H9 (cell line): ENCODE data around the gene EXOC1L. TPM values are rescaled to one million over a fixed set of nuclear protein-coding genes. Genes with fewer than 3 reads are reported as not detected.

Experiments
- DNase-seq: peaks from one replicate; pipeline ENCODE4 v3.0.0-alpha.2; 2017
- H2AFZ ChIP-seq: one replicate; pipeline ENCODE4 v1.6.1; 2013; ENCODE audit warnings: mild to moderate bottlenecking, low read length, control low read depth, moderate library complexity
- H2AK5ac ChIP-seq: 2 replicates; pipeline ENCODE4 v1.6.1; 2013; ENCODE audit warnings: low read length, control low read depth, mixed read lengths; ENCODE audit not compliant: insufficient read length
- H2BK120ac ChIP-seq: one replicate; pipeline ENCODE4 v1.6.1; 2013; ENCODE audit warnings: low read depth, mild to moderate bottlenecking, low read length, control low read depth, inconsistent platforms; ENCODE audit not compliant: poor library complexity, severe bottlenecking
- H2BK12ac ChIP-seq: 2 replicates; pipeline ENCODE4 v1.6.1; 2013; ENCODE audit warnings: low read length, control low read depth, mixed read lengths, low read depth; ENCODE audit not compliant: insufficient read length
- H2BK15ac ChIP-seq: 2 replicates; pipeline ENCODE4 v1.6.1; 2013; ENCODE audit warnings: low read depth, low read length, control low read depth
- H2BK20ac ChIP-seq: one replicate; pipeline ENCODE4 v1.6.1; 2013; ENCODE audit warnings: low read depth, mild to moderate bottlenecking, low read length, control low read depth, inconsistent platforms; ENCODE audit not compliant: poor library complexity, severe bottlenecking
- H2BK5ac ChIP-seq: 2 replicates; pipeline ENCODE4 v1.6.1; 2013; ENCODE audit warnings: low read length, control low read depth, mixed read lengths; ENCODE audit not compliant: insufficient read length
- H3K14ac ChIP-seq: 2 replicates; pipeline ENCODE4 v1.6.1; 2013; ENCODE audit warnings: low read length, control low read depth; ENCODE audit not compliant: insufficient read depth
- H3K18ac ChIP-seq: 2 replicates; pipeline ENCODE4 v1.6.1; 2013; ENCODE audit warnings: low read depth, mild to moderate bottlenecking, mixed read lengths, low read length, control low read depth; ENCODE audit not compliant: insufficient read length
- H3K23ac ChIP-seq: 2 replicates; pipeline ENCODE4 v1.6.1; 2013; ENCODE audit warnings: low read length, control low read depth, mixed read lengths, low read depth; ENCODE audit not compliant: insufficient read length
- H3K23me2 ChIP-seq: 2 replicates; pipeline ENCODE4 v1.6.1; 2013; ENCODE audit warnings: low read depth, mild to moderate bottlenecking, mixed read lengths, low read length, control low read depth; ENCODE audit not compliant: insufficient read length, poor library complexity, severe bottlenecking
- H3K27ac ChIP-seq: 2 replicates; pipeline ENCODE4 v1.5.1; 2013; ENCODE audit warnings: low read length, control low read depth, mixed read lengths, low read depth; ENCODE audit not compliant: insufficient read length
- H3K27me3 ChIP-seq: 2 replicates; pipeline ENCODE4 v1.6.1; 2013; ENCODE audit warnings: low read length, control low read depth, inconsistent platforms; ENCODE audit not compliant: insufficient read depth
- H3K4ac ChIP-seq: 2 replicates; pipeline ENCODE4 v1.6.1; 2013; ENCODE audit warnings: low read depth, mild to moderate bottlenecking, control low read depth, inconsistent platforms, low read length, moderate library complexity
- H3K4me1 ChIP-seq: 2 replicates; pipeline ENCODE4 v1.6.1; 2013; ENCODE audit warnings: low read length, control low read depth, inconsistent platforms; ENCODE audit not compliant: insufficient read depth
- H3K4me2 ChIP-seq: 2 replicates; pipeline ENCODE4 v1.6.1; 2013; ENCODE audit warnings: low read length, control low read depth, mixed read lengths; ENCODE audit not compliant: insufficient read length, insufficient read depth
- H3K56ac ChIP-seq: 2 replicates; pipeline ENCODE4 v1.6.1; 2013; ENCODE audit warnings: low read depth, mild to moderate bottlenecking, mixed read lengths, low read length, control low read depth; ENCODE audit not compliant: insufficient read length
- H3K79me1 ChIP-seq: 2 replicates; pipeline ENCODE4 v1.6.1; 2013; ENCODE audit warnings: low read depth, mild to moderate bottlenecking, moderate library complexity, low read length, control low read depth, inconsistent platforms; ENCODE audit not compliant: insufficient read depth, poor library complexity, severe bottlenecking
- H3K79me2 ChIP-seq: 2 replicates; pipeline ENCODE4 v1.6.1; 2013; ENCODE audit warnings: low read length, control low read depth, inconsistent platforms; ENCODE audit not compliant: insufficient read depth
- H3K9ac ChIP-seq: 2 replicates; pipeline ENCODE4 v1.6.1; 2013; ENCODE audit warnings: low read length, control low read depth, mixed read lengths; ENCODE audit not compliant: insufficient read length; ENCODE audit errors: extremely low read depth
- H3K9me3 ChIP-seq: one replicate; pipeline ENCODE4 v1.6.1; 2013; ENCODE audit warnings: low read depth, low read length, inconsistent platforms; ENCODE audit not compliant: control insufficient read depth
- H3T11ph ChIP-seq: one replicate; pipeline ENCODE4 v1.6.1; 2013; ENCODE audit warnings: mild to moderate bottlenecking, low read length, control low read depth, inconsistent platforms
- H4K20me1 ChIP-seq: one replicate; pipeline ENCODE4 v1.6.1; 2013; ENCODE audit not compliant: control insufficient read depth, insufficient read length, insufficient read depth
- H4K5ac ChIP-seq: 2 replicates; pipeline ENCODE4 v1.6.1; 2013; ENCODE audit warnings: low read depth, mild to moderate bottlenecking, mixed read lengths, low read length, control low read depth; ENCODE audit not compliant: insufficient read length
- H4K8ac ChIP-seq: replicated peaks from 2 replicates; pipeline ENCODE4 v1.6.1; 2013; ENCODE audit warnings: low read length, control low read depth, mixed read lengths, low read depth; ENCODE audit not compliant: insufficient read length
- H4K91ac ChIP-seq: 2 replicates; pipeline ENCODE4 v1.6.1; 2013; ENCODE audit warnings: low read depth, mild to moderate bottlenecking, moderate library complexity, mixed read lengths, low read length, control low read depth; ENCODE audit not compliant: insufficient read length
- H3K27ac Mint-ChIP-seq, 3 experiments: 2 replicates in 2 of 3; 3 replicates in 1 of 3; pipeline ENCODE4 v1.8.0; 2020 to 2021; ENCODE audit warnings: mixed read lengths in 3 of 3, mild to moderate bottlenecking in 1 of 3, moderate library complexity in 1 of 3
- H3K27me3 Mint-ChIP-seq: 2 replicates; pipeline ENCODE4 v1.8.0; 2021; ENCODE audit warnings: low read depth, mild to moderate bottlenecking, moderate library complexity, mixed read lengths
- H3K36me3 Mint-ChIP-seq, 3 experiments: 2 replicates in 2 of 3; 3 replicates in 1 of 3; pipeline ENCODE4 v1.8.0; 2020 to 2021; ENCODE audit warnings: low read depth in 3 of 3, mixed read lengths in 3 of 3; ENCODE audit not compliant: insufficient read depth in 1 of 3
- H3K4me1 Mint-ChIP-seq, 2 experiments: 2 replicates each; pipeline ENCODE4 v1.8.0; 2020; ENCODE audit warnings: mixed read lengths in 2 of 2
- H3K4me3 Mint-ChIP-seq, 2 experiments: 2 replicates in 1 of 2; 3 replicates in 1 of 2; pipeline ENCODE4 v1.8.0; 2020 to 2021; ENCODE audit warnings: mild to moderate bottlenecking in 2 of 2, mixed read lengths in 2 of 2, moderate library complexity in 1 of 2
- H3K9me3 Mint-ChIP-seq, 2 experiments: 2 replicates in 1 of 2; 3 replicates in 1 of 2; pipeline ENCODE4 v1.8.0; 2020; ENCODE audit warnings: mild to moderate bottlenecking in 2 of 2, mixed read lengths in 2 of 2, moderate library complexity in 1 of 2
- WGBS: extraction: QIAGEN DNeasy Blood & Tissue Kit; methylation state at CpG from one replicate; pipeline ENCODE4 v1.1.7; 2013; ENCODE audit warnings: missing lambda C conversion rate, low lambda C conversion rate, mixed read lengths; ENCODE audit not compliant: insufficient read length; ENCODE audit errors: extremely low coverage; 5-methylcytosine and 5-hydroxymethylcytosine counted together
- total RNA-seq: library from RNA; stranded (reverse); gene quantifications from 2 replicates; pipeline ENCODE4 v1.2.1, GENCODE V29; 2021
- TF ChIP-seq, protein P1 (sequence below): fragments of 200-600 bp; sonication (generic); conservative IDR thresholded peaks from 3 replicates; pipeline ENCODE4 v1.8.0; 2021; ENCODE audit warnings: antibody characterized with exemption, mild to moderate bottlenecking

EXOC1L gene
- total RNA-seq, 1 experiment from 2014 or later = not detected

DNA sequence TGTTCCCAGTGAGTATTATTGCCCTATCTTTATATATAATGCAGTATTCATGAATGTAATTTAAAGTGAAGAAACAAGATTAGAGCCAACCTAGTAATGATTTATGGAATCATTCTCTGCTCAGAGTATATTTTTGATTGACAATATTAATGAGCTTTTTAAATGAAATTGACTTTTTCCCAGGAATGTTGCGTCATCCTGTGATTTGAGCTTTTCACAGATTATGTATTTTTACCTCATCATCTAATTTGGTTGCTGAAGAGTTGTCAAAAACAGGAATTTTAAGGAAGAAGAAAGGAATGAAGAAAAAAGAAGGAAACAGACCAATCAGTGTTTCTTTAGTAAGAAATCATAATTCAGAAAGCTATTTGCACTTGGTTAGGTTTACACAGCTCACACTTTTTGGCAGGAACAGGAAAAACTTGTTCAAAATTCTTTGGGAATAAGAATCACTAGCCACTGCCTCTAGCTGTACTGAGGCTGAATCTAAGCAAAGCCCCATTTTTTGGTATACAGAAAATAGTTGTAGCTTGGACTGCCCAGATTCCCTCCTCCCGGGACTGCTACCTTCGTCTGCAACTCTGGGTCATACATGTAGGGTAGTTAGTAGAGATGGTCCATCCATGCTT, 61.2 kb downstream of the EXOC1L start:
- H2AK5ac ChIP-seq = no peak overlapping the region
- H2BK120ac ChIP-seq = no peak overlapping the region
- Mint-ChIP-seq H3K4me1 (peaks cover 5 to 6% of the 10 kb centered on the region in 2 experiments; a peak in 3 of 4 replicates), H3K27ac (no peak overlapping the region), H3K9me3 (peaks cover 0 to 2% of the 10 kb centered on the region in 2 experiments; a peak in 3 of 5 replicates), H3K27me3 (no peaks in the 10 kb centered on the region; the same call in 1 of the 2 replicates), H3K36me3 (peaks cover 20 to 31% (median 27%) of the 10 kb centered on the region in 3 experiments), H3K4me3 (no peak overlapping the region)
- H3K23ac ChIP-seq = no peak overlapping the region
- no peaks in the 10 kb centered on the region for H4K20me1 ChIP-seq
- TF ChIP-seq, protein P1, sequence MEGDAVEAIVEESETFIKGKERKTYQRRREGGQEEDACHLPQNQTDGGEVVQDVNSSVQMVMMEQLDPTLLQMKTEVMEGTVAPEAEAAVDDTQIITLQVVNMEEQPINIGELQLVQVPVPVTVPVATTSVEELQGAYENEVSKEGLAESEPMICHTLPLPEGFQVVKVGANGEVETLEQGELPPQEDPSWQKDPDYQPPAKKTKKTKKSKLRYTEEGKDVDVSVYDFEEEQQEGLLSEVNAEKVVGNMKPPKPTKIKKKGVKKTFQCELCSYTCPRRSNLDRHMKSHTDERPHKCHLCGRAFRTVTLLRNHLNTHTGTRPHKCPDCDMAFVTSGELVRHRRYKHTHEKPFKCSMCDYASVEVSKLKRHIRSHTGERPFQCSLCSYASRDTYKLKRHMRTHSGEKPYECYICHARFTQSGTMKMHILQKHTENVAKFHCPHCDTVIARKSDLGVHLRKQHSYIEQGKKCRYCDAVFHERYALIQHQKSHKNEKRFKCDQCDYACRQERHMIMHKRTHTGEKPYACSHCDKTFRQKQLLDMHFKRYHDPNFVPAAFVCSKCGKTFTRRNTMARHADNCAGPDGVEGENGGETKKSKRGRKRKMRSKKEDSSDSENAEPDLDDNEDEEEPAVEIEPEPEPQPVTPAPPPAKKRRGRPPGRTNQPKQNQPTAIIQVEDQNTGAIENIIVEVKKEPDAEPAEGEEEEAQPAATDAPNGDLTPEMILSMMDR = no peak
- H3K56ac ChIP-seq = no peak overlapping the region
- H3K27ac ChIP-seq = no peak overlapping the region
- no peak overlapping the region for H3T11ph ChIP-seq
- H3K4me2 ChIP-seq = no peak overlapping the region
- H3K4ac ChIP-seq = no peak overlapping the region
- H2BK12ac ChIP-seq = no peak overlapping the region
- H2BK15ac ChIP-seq = no peak overlapping the region
- DNase-seq = no peak
- H4K5ac ChIP-seq = no peak overlapping the region
- no peak overlapping the region for H4K8ac ChIP-seq
- H2AFZ ChIP-seq = no peak overlapping the region
- no peak overlapping the region for H3K9ac ChIP-seq
- no peak overlapping the region for H4K91ac ChIP-seq
- no peaks in the 10 kb centered on the region for H3K79me1 ChIP-seq
- no peak overlapping the region for H2BK5ac ChIP-seq
- H3K9me3 ChIP-seq = no peaks in the 10 kb centered on the region
- no peak overlapping the region for H2BK20ac ChIP-seq
- H3K18ac ChIP-seq = no peak overlapping the region
- H3K14ac ChIP-seq = no peak overlapping the region
- no peaks in the 10 kb centered on the region for H3K27me3 ChIP-seq
- H3K23me2 ChIP-seq = peaks cover 2% of the 10 kb centered on the region
- H3K79me2 ChIP-seq = no peaks in the 10 kb centered on the region
- no peaks in the 10 kb centered on the region for H3K4me1 ChIP-seq
- WGBS = no CpG with 5 or more reads among the region's 3 CpGs
